HepG2 (cell line): ENCODE data around the gene DAB2IP. TPM values are rescaled to one million over a fixed set of nuclear protein-coding genes. Genes with fewer than 3 reads are reported as not detected.

ENCODE experiments used
- HES4 ChIP-seq: sonication (generic); formaldehyde crosslinking; IDR thresholded peaks from 2 replicates; pipeline ENCODE4 v1.9.0; 2021; ENCODE audit warnings: mild to moderate bottlenecking, missing genetic modification reagents, borderline replicate concordance
- MBNL3 ChIP-seq: fragments of 250-450 bp; sonication (Bioruptor Pico); conservative IDR thresholded peaks from 2 replicates; pipeline ENCODE4 v1.8.0; 2022; ENCODE audit warnings: mild to moderate bottlenecking, inconsistent platforms
- NFKB2 ChIP-seq: sonication (generic); formaldehyde crosslinking; IDR thresholded peaks from 2 replicates; pipeline ENCODE4 v1.4.0; 2020; ENCODE audit warnings: missing genetic modification reagents, borderline replicate concordance
- NR2F6 ChIP-seq, 2 experiments: IDR thresholded peaks; 2 replicates each; pipeline ENCODE4 v1.6.1; 2016; ENCODE audit warnings: antibody characterized with exemption in 1 of 2, mild to moderate bottlenecking in 1 of 2
- REPIN1 ChIP-seq: sonication (generic); formaldehyde crosslinking; IDR thresholded peaks from 2 replicates; pipeline ENCODE4 v1.8.0; 2022; ENCODE audit warnings: missing genetic modification reagents, low read depth, mild to moderate bottlenecking, borderline replicate concordance
- ZBTB40 ChIP-seq, 2 experiments: fragments of 450-650 bp in 1 of 2; sonication (generic) in 1 of 2; formaldehyde crosslinking in 1 of 2; IDR thresholded peaks; 2 replicates each; pipeline versions ENCODE4 v1.6.1 to v1.8.0; 2016 to 2022; ENCODE audit warnings: antibody characterized with exemption in 1 of 2, mild to moderate bottlenecking in 1 of 2, missing genetic modification reagents in 1 of 2
- ZMAT5 ChIP-seq: sonication (generic); formaldehyde crosslinking; IDR thresholded peaks from 2 replicates; pipeline ENCODE4 v1.5.0; 2020; ENCODE audit warnings: mild to moderate bottlenecking, low read depth, missing genetic modification reagents, borderline replicate concordance
- ZNF230 ChIP-seq: sonication (generic); formaldehyde crosslinking; IDR thresholded peaks from 2 replicates; pipeline ENCODE4 v1.4.0; 2020; ENCODE audit warnings: mild to moderate bottlenecking, missing genetic modification reagents
- ZNF547 ChIP-seq: sonication (generic); formaldehyde crosslinking; IDR thresholded peaks from 2 replicates; pipeline ENCODE4 v1.5.1; 2020; ENCODE audit warnings: mild to moderate bottlenecking, missing genetic modification reagents
- ZNF746 ChIP-seq: sonication (generic); formaldehyde crosslinking; IDR thresholded peaks from 2 replicates; pipeline ENCODE4 v1.8.0; 2022; ENCODE audit warnings: mild to moderate bottlenecking, missing genetic modification reagents
- ZNF768 ChIP-seq: sonication (generic); formaldehyde crosslinking; IDR thresholded peaks from 2 replicates; pipeline ENCODE4 v1.4.0; 2020; ENCODE audit warnings: missing genetic modification reagents
- ZNF777 ChIP-seq: sonication (generic); formaldehyde crosslinking; IDR thresholded peaks from 2 replicates; pipeline ENCODE4 v1.4.0; 2020; ENCODE audit warnings: missing genetic modification reagents
- ZNF792 ChIP-seq: IDR thresholded peaks from 2 replicates; pipeline ENCODE4 v1.6.1; 2016
- polyA plus RNA-seq, 8 experiments: library from polyadenylated mRNA; depleted of rRNA in 3 of 8; stranded (reverse) in 7 of 8; unstranded in 1 of 8; fragments of >200 nt; fragmentation: Illumina TruSeq in 4 of 8; extraction: Trizol in 4 of 8; gene quantifications; 2 replicates each; pipeline versions ENCODE4 v1.2.1 to v1.2.3, GENCODE V29; 2011 to 2016; ENCODE audit warnings: low read depth in 4 of 8, missing spikeins in 1 of 8, mixed read lengths in 1 of 8; ENCODE audit not compliant: insufficient read depth in 1 of 8
- total RNA-seq, 5 experiments: library from RNA; depleted of rRNA; stranded (reverse); fragments of >200 nt; fragmentation: Illumina TruSeq; extraction: Trizol; gene quantifications; 2 replicates each; pipeline ENCODE4 v1.2.3, GENCODE V29; 2016; ENCODE audit warnings: low read depth in 1 of 5
- TF ChIP-seq, protein P1 (sequence below): sonication (generic); formaldehyde crosslinking; IDR thresholded peaks from 2 replicates; pipeline ENCODE4 v1.4.0; 2020; ENCODE audit warnings: mild to moderate bottlenecking, missing genetic modification reagents
- TF ChIP-seq, protein P2 (sequence below): sonication (generic); formaldehyde crosslinking; IDR thresholded peaks from 2 replicates; pipeline ENCODE4 v1.4.0; 2020; ENCODE audit warnings: missing genetic modification reagents

The DAB2IP gene
- total and polyA plus RNA-seq, 2 of the 13 experiments (the other 11 are each of a cell fraction or from before 2014, with no cell fraction given): 25.3 to 37.9 TPM

GRCh38 chr9:121651295-121652020, at the start of gene DAB2IP (continued):
- TF ChIP-seq, protein P1, sequence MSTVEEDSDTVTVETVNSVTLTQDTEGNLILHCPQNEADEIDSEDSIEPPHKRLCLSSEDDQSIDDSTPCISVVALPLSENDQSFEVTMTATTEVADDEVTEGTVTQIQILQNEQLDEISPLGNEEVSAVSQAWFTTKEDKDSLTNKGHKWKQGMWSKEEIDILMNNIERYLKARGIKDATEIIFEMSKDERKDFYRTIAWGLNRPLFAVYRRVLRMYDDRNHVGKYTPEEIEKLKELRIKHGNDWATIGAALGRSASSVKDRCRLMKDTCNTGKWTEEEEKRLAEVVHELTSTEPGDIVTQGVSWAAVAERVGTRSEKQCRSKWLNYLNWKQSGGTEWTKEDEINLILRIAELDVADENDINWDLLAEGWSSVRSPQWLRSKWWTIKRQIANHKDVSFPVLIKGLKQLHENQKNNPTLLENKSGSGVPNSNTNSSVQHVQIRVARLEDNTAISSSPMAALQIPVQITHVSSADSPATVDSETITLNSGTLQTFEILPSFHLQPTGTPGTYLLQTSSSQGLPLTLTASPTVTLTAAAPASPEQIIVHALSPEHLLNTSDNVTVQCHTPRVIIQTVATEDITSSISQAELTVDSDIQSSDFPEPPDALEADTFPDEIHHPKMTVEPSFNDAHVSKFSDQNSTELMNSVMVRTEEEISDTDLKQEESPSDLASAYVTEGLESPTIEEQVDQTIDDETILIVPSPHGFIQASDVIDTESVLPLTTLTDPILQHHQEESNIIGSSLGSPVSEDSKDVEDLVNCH: no peak
- TF ChIP-seq NR2F6 (IDR thresholded peaks at IDR 0.05): no peak
- TF ChIP-seq NR2F6 (CRISPR knock-in tag; IDR thresholded peaks at IDR 0.05): 0 out of 2 replicates have a peak, but pooled peaks have one; percentile 4
- TF ChIP-seq, protein P2, sequence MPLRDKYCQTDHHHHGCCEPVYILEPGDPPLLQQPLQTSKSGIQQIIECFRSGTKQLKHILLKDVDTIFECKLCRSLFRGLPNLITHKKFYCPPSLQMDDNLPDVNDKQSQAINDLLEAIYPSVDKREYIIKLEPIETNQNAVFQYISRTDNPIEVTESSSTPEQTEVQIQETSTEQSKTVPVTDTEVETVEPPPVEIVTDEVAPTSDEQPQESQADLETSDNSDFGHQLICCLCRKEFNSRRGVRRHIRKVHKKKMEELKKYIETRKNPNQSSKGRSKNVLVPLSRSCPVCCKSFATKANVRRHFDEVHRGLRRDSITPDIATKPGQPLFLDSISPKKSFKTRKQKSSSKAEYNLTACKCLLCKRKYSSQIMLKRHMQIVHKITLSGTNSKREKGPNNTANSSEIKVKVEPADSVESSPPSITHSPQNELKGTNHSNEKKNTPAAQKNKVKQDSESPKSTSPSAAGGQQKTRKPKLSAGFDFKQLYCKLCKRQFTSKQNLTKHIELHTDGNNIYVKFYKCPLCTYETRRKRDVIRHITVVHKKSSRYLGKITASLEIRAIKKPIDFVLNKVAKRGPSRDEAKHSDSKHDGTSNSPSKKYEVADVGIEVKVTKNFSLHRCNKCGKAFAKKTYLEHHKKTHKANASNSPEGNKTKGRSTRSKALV (CRISPR knock-in tag): no peak; the same call in 1 of the 2 replicates
- TF ChIP-seq REPIN1 (CRISPR knock-in tag): 0 out of 2 replicates have a peak, but pooled peaks have one; percentile 2
- TF ChIP-seq ZNF777 (CRISPR knock-in tag): peak; percentile 94
- peak; percentile 1; the same call in 1 of the 2 replicates for TF ChIP-seq ZNF768 (CRISPR knock-in tag)
- TF ChIP-seq HES4 (CRISPR knock-in tag): no peak
- TF ChIP-seq ZNF230 (CRISPR knock-in tag): no peak
- no peak for TF ChIP-seq MBNL3 (CRISPR knock-in tag)
- TF ChIP-seq ZNF547 (CRISPR knock-in tag): no peak
- peak; percentile 28; the same call in 1 of the 2 replicates for TF ChIP-seq NFKB2
- 0 out of 2 replicates have a peak, but pooled peaks have one; percentile 13 for TF ChIP-seq ZNF746 (CRISPR knock-in tag)
- 0 out of 2 replicates have a peak, but pooled peaks have one; percentile 40 for TF ChIP-seq ZNF792
- TF ChIP-seq ZMAT5 (CRISPR knock-in tag): no peak
- no peak for TF ChIP-seq ZBTB40 (IDR thresholded peaks at IDR 0.05)
- no peak for TF ChIP-seq ZBTB40 (CRISPR knock-in tag; IDR thresholded peaks at IDR 0.05)
